Tibial nerve (tissue), 4 donors: ENCODE results near the gene TMEM218. TPM values are rescaled to one million over a fixed set of nuclear protein-coding genes. Genes with fewer than 3 reads are reported as not detected.

ENCODE experiments used
- DNase-seq, 2 donors: peaks; one replicate each; pipeline ENCODE4 v3.0.0-alpha.2; 2019; ENCODE audit warnings: low spot score in 2 of 2
- H3K27ac ChIP-seq, 4 donors: fragments of 200-600 bp; sonication (generic) in 3 of 4; one replicate each; pipeline ENCODE4 v1.5.1; 2017 to 2019; ENCODE audit warnings: mild to moderate bottlenecking in 1 of 4
- H3K27me3 ChIP-seq, 2 donors: fragments of 200-600 bp; sonication (generic) in 1 of 2; one replicate each; pipeline versions ENCODE4 v1.5.1 to v1.6.0; 2017 to 2019
- H3K36me3 ChIP-seq, 3 donors: fragments of 200-600 bp; sonication (generic); one replicate each; pipeline ENCODE4 v1.5.1; 2018 to 2019
- H3K4me1 ChIP-seq, 4 donors: fragments of 200-600 bp; sonication (generic) in 3 of 4; one replicate each; pipeline ENCODE4 v1.5.1; 2017 to 2019
- H3K4me3 ChIP-seq, 4 donors: fragments of 200-600 bp; sonication (generic) in 3 of 4; one replicate each; pipeline ENCODE4 v1.5.1; 2017 to 2019; ENCODE audit warnings: mild to moderate bottlenecking in 1 of 4, moderate library complexity in 1 of 4
- H3K9me3 ChIP-seq, 4 donors: fragments of 200-600 bp; sonication (generic) in 3 of 4; one replicate each; pipeline ENCODE4 v1.5.1; 2017 to 2019
- CTCF ChIP-seq, 5 experiments: fragments of 200-600 bp in 3 of 5; fragments of 450-650 bp in 2 of 5; sonication (generic) in 3 of 5; IDR thresholded peaks; one replicate each; pipeline ENCODE4 v1.5.1; 2016 to 2019; ENCODE audit warnings: antibody characterized with exemption in 5 of 5, mild to moderate bottlenecking in 3 of 5, moderate library complexity in 2 of 5
- EP300 ChIP-seq, 2 donors: sonication (generic); formaldehyde crosslinking; IDR thresholded peaks; one replicate each; pipeline ENCODE4 v1.6.1; 2017; ENCODE audit warnings: antibody characterized with exemption in 2 of 2, mild to moderate bottlenecking in 1 of 2
- POLR2A ChIP-seq, 2 donors: fragments of 450-650 bp; IDR thresholded peaks; one replicate each; pipeline ENCODE4 v1.6.1; 2017; ENCODE audit warnings: antibody characterized with exemption in 2 of 2, mild to moderate bottlenecking in 2 of 2, moderate library complexity in 2 of 2
- WGBS, 2 donors: methylation state at CpG; one replicate each; pipeline ENCODE4 v1.1.5; 2018; 5-methylcytosine and 5-hydroxymethylcytosine counted together
- total RNA-seq, 4 donors: library from RNA; depleted of rRNA; stranded (reverse); fragments of >200 nt; gene quantifications; one replicate each; pipeline ENCODE4 v1.1.0, GENCODE V29; 2016

TMEM218 gene
- total RNA-seq, 4 donors from 2014 or later: 17.2 to 30.6 (median 20.7) TPM

DNA sequence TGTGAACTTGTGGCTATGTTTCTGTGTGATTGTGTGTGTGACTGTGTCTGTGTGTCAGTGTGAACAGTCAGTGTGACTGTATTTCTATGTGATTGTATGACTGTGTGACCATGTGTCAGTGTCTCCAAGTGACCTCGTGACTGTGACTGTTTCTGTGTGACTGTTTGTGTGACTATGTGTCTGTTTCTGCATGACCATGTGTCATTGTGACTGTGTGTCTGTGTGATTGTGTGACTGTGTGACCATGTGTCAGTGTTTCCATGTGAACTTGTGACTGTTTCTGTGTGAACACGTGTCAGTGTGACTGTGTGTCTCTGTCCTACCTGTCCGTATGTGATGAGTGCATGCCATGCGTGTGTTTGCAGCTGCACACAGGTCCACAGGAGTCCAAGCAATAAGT, 44.3 kb upstream of the TMEM218 start:
- no peaks in the 10 kb centered on the region for H3K36me3 ChIP-seq
- 83 to 90% methylated on average over 4 of the region's 4 CpGs for WGBS, 2 donors
- no peak overlapping the region for H3K27ac ChIP-seq
- H3K4me1 ChIP-seq: no peaks in the 10 kb centered on the region
- TF ChIP-seq EP300 (IDR thresholded peaks at IDR 0.05) (no peak), POLR2A (IDR thresholded peaks at IDR 0.05) (no peak), CTCF (IDR thresholded peaks at IDR 0.05) (no peak)
- H3K4me3 ChIP-seq: no peak overlapping the region
- peaks cover 0 to 2% (median 0%) of the 10 kb centered on the region in 4 donors for H3K9me3 ChIP-seq
- no peak for DNase-seq
- peaks cover 0 to 4% of the 10 kb centered on the region in 2 donors for H3K27me3 ChIP-seq

GRCh38 chr11:125155100-125155444, 43.6 kb upstream of the TMEM218 start:
- TF ChIP-seq EP300 (IDR thresholded peaks at IDR 0.05) (no peak), CTCF (IDR thresholded peaks at IDR 0.05) (no peak), POLR2A (IDR thresholded peaks at IDR 0.05) (no peak)
- DNase-seq: no peak
- 87 to 88% methylated on average over 6 of the region's 6 CpGs for WGBS, 2 donors
- Histone ChIP-seq H3K27ac (no peak overlapping the region), H3K4me3 (no peak overlapping the region), H3K4me1 (no peaks in the 10 kb centered on the region), H3K9me3 (peaks cover 0 to 2% (median 0%) of the 10 kb centered on the region in 4 donors), H3K36me3 (no peaks in the 10 kb centered on the region), H3K27me3 (peaks cover 0 to 4% of the 10 kb centered on the region in 2 donors)

DNA sequence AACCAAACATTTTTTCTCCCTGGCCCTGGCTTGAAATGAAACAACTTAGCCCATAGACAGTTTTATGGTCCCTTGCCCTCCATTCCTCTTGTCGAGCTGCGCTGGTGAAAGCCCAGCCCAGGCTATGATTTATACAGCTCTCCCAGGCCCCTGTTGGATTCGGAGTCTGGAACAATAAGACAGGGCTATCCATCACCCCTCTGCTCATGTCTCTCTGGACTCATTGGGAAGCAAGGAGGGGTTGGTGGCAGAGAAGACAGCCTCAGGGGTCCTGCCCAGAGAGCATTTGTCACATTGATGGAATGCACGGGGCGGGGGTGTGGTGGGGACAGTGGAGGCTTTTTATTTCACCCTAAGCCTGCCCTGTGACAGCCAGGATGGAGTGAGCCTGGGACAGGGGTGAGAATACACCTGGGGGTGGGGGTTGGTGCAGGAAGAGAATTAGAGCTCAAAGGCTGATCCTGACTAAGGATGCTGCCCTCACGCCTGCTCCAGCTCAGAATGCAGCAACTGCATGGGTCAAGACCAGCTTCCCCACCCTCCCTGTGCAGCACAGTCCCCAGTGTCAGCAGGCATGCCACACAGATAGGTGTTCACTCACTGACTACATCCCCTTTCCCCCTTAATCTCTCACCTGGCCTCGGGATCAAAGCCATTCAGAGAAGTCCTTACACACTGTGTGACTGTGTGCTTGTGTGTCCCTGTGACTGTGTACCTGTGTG, 43.1 kb upstream of the TMEM218 start:
- DNase-seq: no peak

GRCh38 chr11:125153837-125154236, 42.4 kb upstream of the TMEM218 start:
- H3K27me3 ChIP-seq: peaks cover 0 to 4% of the 10 kb centered on the region in 2 donors
- TF ChIP-seq POLR2A (IDR thresholded peaks at IDR 0.05) (no peak), EP300 (IDR thresholded peaks at IDR 0.05) (no peak), CTCF (IDR thresholded peaks at IDR 0.05) (no peak)
- peaks cover 0 to 2% (median 0%) of the 10 kb centered on the region in 4 donors for H3K9me3 ChIP-seq
- H3K4me3 ChIP-seq: no peak overlapping the region
- H3K27ac ChIP-seq: no peak overlapping the region
- WGBS, 2 donors: 92 to 100% methylated on average over 2 of the region's 2 CpGs
- H3K4me1 ChIP-seq: no peaks in the 10 kb centered on the region
- H3K36me3 ChIP-seq: no peaks in the 10 kb centered on the region
- DNase-seq: no peak

More for the DNA sequence above, 43.1 kb upstream of the TMEM218 start:
- no peaks in the 10 kb centered on the region for H3K36me3 ChIP-seq
- no peaks in the 10 kb centered on the region for H3K4me1 ChIP-seq
- H3K4me3 ChIP-seq: no peak overlapping the region
- 54 to 57% methylated on average over 7 of the region's 7 CpGs for whole genome bisulfite sequencing, 2 donors
- H3K9me3 ChIP-seq: peaks cover 0 to 2% (median 0%) of the 10 kb centered on the region in 4 donors
- H3K27ac ChIP-seq: no peak overlapping the region
- peaks cover 0 to 4% of the 10 kb centered on the region in 2 donors for H3K27me3 ChIP-seq
- no peak for TF ChIP-seq POLR2A (IDR thresholded peaks at IDR 0.05)
- TF ChIP-seq CTCF (IDR thresholded peaks at IDR 0.05): no peak
- no peak for TF ChIP-seq EP300 (IDR thresholded peaks at IDR 0.05)

DNA sequence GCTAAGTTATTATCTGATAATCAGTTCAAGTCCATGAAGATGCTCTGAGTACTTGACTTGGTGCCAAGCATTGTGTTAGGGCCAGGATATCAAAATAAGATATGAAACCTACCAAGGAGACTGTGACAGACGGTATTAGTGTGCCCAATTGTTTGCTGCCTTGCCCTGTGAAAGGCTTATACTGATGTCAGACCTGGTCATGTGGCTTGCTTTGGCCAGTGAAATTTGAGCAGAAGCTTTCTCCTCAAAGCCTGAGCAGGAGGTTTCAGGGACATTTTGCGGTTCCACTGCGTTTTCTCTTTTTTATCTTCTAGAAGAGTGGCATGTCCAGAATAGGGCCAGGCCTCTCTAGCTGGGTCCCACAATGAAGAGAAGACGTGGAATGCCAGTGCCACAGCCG, 37.3 kb upstream of the TMEM218 start:
- WGBS, 2 donors: 80 to 91% methylated on average over 5 of the region's 5 CpGs
- Histone ChIP-seq H3K4me1 (no peaks in the 10 kb centered on the region), H3K4me3 (no peak overlapping the region), H3K9me3 (peaks cover 0 to 2% (median 0%) of the 10 kb centered on the region in 4 donors), H3K36me3 (no peaks in the 10 kb centered on the region), H3K27ac (no peak overlapping the region), H3K27me3 (no peaks in the 10 kb centered on the region)
- no peak for DNase-seq
- no peak for TF ChIP-seq CTCF (IDR thresholded peaks at IDR 0.05)
- no peak for TF ChIP-seq POLR2A (IDR thresholded peaks at IDR 0.05)
- TF ChIP-seq EP300 (IDR thresholded peaks at IDR 0.05): no peak
